ENCODE results near the gene CSNK2A3. TPM values are rescaled to one million over a fixed set of nuclear protein-coding genes. Genes with fewer than 3 reads are reported as not detected.
"Not testable (repeated sequence)": the region's sequence is repeated elsewhere in the genome, so short reads cannot be mapped to it uniquely, and the experiment has no call there.

The CSNK2A3 gene
- total RNA-seq, result 1 to 10 TPM in 6 of 7 donors, under 1 TPM in 1; 0.80 to 3.9 (median 1.7) TPM
- polyA plus RNA-seq, result under 1 TPM; 0.10 to 0.21 (median 0.20) TPM
- long read RNA-seq, donor 1, result 0 reads
- long read RNA-seq, donor 2, partial matches to known transcripts, result 0 of 2 reads
- long read RNA-seq, donor 2, other reads (novel, unspliced or antisense), result 0 of 2 reads

- H3K27ac ChIP-seq; DNase-seq; H3K4me3 ChIP-seq; H3K27me3 ChIP-seq (replicated peaks in 1 of 7); intact Hi-C loops (cut with DNase I; ENCODE audit: low total_unique reads); H3K9me3 ChIP-seq; H3K36me3 ChIP-seq: not testable (repeated sequence)
- 89 to 96% (median 94%) methylated on average over 10 to 11 of the region's 11 CpGs for WGBS, 5 donors
- peaks cover 0 to 21% (median 6%) of the 10 kb centered on the region in 6 donors for H3K4me1 ChIP-seq
Observed at GRCh38 chr11:11352878-11353277, at the start of gene CSNK2A3. Gene CSNK2A3 (minus strand): TSS chr11:11353250. CDS start chr11:11353119, 131 bp downstream.

GRCh38 chr11:11401960-11402535 lies 49.0 kb upstream of the CSNK2A3 start:
- no peak overlapping the region for H3K27ac ChIP-seq

GRCh38 chr11:11400635-11401232 lies 47.7 kb upstream of the CSNK2A3 start:
- Histone ChIP-seq H3K27me3 (replicated peaks in 1 of 7) (peaks cover 0 to 33% (median 0%) of the 10 kb centered on the region in 7 donors), H3K4me1 (no peaks in the 10 kb centered on the region), H3K36me3 (no peaks in the 10 kb centered on the region), H3K9me3 (no peaks in the 10 kb centered on the region), H3K4me3 (no peak overlapping the region), H3K27ac (no peak overlapping the region)
- DNase-seq, result no peak
- TF ChIP-seq CTCF (IDR thresholded peaks at IDR 0.05 in 8 of 11, conservative IDR thresholded peaks at IDR 0.05 in 3 of 11) (no peak), POLR2A (IDR thresholded peaks at IDR 0.05) (no peak), POLR2AphosphoS5 (IDR thresholded peaks at IDR 0.05) (no peak)
- intact Hi-C loops (cut with DNase I; ENCODE audit: low total_unique reads), result no loop called here
- 77 to 87% (median 85%) methylated on average over 9 of the region's 9 CpGs for WGBS, 5 donors

More at GRCh38 chr11:11401960-11402535, 49.0 kb upstream of the CSNK2A3 start:
- H3K27me3 ChIP-seq (replicated peaks in 1 of 7), result peaks cover 0 to 30% (median 0%) of the 10 kb centered on the region in 7 donors
- TF ChIP-seq CTCF (IDR thresholded peaks at IDR 0.05 in 8 of 11, conservative IDR thresholded peaks at IDR 0.05 in 3 of 11) (no peak), POLR2A (IDR thresholded peaks at IDR 0.05) (no peak), POLR2AphosphoS5 (IDR thresholded peaks at IDR 0.05) (no peak)
- H3K4me3 ChIP-seq, result no peak overlapping the region
- H3K36me3 ChIP-seq, result no peaks in the 10 kb centered on the region
- intact Hi-C loops (cut with DNase I; ENCODE audit: low total_unique reads), result no loop called here
- H3K9me3 ChIP-seq, result no peaks in the 10 kb centered on the region
- H3K4me1 ChIP-seq, result peaks cover 0 to 9% (median 2%) of the 10 kb centered on the region in 6 donors
- DNase-seq, result no peak
- 80 to 90% (median 84%) methylated on average over 3 of the region's 3 CpGs for WGBS, 5 donors

- Histone ChIP-seq H3K4me1 (no peaks in the 10 kb centered on the region), H3K36me3 (no peaks in the 10 kb centered on the region), H3K27me3 (replicated peaks in 1 of 7) (peaks cover 0 to 27% (median 0%) of the 10 kb centered on the region in 7 donors), H3K27ac (no peak overlapping the region), H3K9me3 (no peaks in the 10 kb centered on the region), H3K4me3 (no peak overlapping the region)
- intact Hi-C loops (cut with DNase I; ENCODE audit: low total_unique reads), result no loop called here
- 88 to 97% (median 96%) methylated on average over 3 of the region's 3 CpGs for WGBS, 5 donors
- TF ChIP-seq POLR2A (IDR thresholded peaks at IDR 0.05) (no peak), POLR2AphosphoS5 (IDR thresholded peaks at IDR 0.05) (no peak), CTCF (IDR thresholded peaks at IDR 0.05 in 8 of 11, conservative IDR thresholded peaks at IDR 0.05 in 3 of 11) (no peak)
- DNase-seq, result no peak
Observed at GRCh38 chr11:11400121-11400520, 47.1 kb upstream of the CSNK2A3 start.

Data from spleen (tissue), 13 donors.